ENCODE measurements around the gene HDAC3. TPM values are rescaled to one million over a fixed set of nuclear protein-coding genes. Genes with fewer than 3 reads are reported as not detected.
A peak's percentile ranks its signal among the peaks of the same experiment; 100 is the strongest.

The HDAC3 gene
- total RNA-seq, 1 donor from 2014 or later, result 42.1 TPM

DNA sequence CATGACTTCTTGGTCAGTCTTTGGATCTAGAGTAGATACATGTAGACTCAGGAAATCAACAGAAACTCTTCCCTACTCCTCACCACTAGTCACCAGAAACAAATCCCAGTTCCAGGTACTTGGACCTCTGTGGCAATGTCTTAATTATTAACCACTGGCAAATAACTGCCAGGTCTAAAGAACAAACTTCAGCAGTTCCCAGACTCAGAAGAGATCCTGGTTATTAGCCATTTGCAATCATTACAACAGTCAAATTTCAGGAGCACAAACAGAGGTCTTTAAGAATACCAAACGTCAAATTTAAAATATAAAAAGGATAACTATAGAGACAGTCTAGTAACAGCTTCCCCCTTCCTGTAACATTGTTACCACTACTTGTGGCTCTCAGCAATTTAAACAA is 28.1 kb downstream of the HDAC3 start:
- Histone ChIP-seq H3K4me3 (no peak overlapping the region), H3K27ac (peak overlapping the region; percentile 20), H3K27me3 (no peaks in the 10 kb centered on the region), H3K36me3 (no peaks in the 10 kb centered on the region), H3K9me3 (no peaks in the 10 kb centered on the region), H3K4me1 (peaks cover 70% of the 10 kb centered on the region)
- intact Hi-C loops (cut with DNase I), result no loop called here
- TF ChIP-seq, protein P1, sequence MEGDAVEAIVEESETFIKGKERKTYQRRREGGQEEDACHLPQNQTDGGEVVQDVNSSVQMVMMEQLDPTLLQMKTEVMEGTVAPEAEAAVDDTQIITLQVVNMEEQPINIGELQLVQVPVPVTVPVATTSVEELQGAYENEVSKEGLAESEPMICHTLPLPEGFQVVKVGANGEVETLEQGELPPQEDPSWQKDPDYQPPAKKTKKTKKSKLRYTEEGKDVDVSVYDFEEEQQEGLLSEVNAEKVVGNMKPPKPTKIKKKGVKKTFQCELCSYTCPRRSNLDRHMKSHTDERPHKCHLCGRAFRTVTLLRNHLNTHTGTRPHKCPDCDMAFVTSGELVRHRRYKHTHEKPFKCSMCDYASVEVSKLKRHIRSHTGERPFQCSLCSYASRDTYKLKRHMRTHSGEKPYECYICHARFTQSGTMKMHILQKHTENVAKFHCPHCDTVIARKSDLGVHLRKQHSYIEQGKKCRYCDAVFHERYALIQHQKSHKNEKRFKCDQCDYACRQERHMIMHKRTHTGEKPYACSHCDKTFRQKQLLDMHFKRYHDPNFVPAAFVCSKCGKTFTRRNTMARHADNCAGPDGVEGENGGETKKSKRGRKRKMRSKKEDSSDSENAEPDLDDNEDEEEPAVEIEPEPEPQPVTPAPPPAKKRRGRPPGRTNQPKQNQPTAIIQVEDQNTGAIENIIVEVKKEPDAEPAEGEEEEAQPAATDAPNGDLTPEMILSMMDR (IDR thresholded peaks at IDR 0.05), result no peak
- DNase-seq, result no peak
- peak; percentile 48 for ATAC-seq

DNA sequence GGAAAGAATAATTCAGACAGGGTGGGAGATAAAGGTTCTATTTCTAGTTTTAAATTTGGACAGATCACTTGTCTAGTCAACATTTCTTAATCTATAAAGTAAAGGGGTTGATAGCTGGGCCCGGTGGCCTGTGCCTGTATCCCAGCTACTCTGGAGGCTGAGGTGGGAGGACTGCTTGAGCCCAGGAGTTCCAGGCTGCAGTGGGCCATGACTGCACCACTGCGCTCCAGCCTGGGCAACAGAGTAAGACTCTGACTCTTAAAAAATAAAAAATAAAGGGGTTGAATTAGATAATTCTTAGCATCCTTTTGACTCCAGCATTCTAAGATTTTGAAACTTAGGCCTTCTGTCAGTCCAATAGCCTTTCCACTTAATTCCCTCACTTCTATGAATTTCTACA is 28.6 kb downstream of the HDAC3 start:
- Histone ChIP-seq H3K36me3 (no peaks in the 10 kb centered on the region), H3K4me1 (peaks cover 70% of the 10 kb centered on the region), H3K9me3 (no peaks in the 10 kb centered on the region), H3K27ac (peak overlapping the region; percentile 20), H3K4me3 (no peak overlapping the region), H3K27me3 (no peaks in the 10 kb centered on the region)
- intact Hi-C loops (cut with DNase I), result no loop called here
- DNase-seq (no peak), ATAC-seq (no peak)
- TF ChIP-seq, protein P1 (IDR thresholded peaks at IDR 0.05), result no peak

DNA sequence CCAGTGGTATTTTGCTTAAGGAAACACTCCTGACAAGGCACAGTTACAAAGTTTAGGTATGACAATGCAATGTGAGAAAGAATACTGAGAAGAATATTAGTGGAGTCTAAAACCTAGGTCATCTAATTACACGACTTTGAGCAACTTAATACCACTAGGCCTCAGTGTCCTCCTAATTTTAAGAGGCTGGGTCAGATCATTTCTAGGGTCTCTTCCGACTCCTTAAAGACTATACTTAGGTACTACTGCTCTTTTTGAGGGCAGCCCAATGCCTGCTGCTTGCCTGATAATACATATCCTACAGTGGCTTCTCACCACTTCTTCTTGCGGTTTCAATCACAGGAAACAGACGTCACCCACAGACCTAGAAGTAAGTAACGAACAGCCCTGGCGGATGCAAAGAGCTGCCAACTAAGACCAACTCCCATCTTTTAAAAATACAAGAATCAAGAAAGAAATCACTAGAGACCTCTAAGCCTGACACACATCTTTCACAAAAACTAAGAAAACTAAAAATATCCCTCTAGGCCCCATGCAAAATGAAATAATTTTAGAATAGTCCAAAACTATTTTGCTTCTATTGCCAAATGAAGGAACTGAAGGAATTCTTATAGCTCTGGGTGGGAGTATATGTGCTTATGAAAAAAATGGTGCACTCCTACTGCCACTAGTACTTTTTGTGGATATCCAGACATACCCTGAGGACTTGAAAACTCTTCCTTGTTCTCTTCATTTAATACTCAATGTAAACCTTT is 30.9 kb downstream of the HDAC3 start:
- TF ChIP-seq, protein P1 (IDR thresholded peaks at IDR 0.05), result no peak
- Histone ChIP-seq H3K4me1 (peaks cover 70% of the 10 kb centered on the region), H3K4me3 (no peak overlapping the region), H3K27ac (peak overlapping the region; percentile 80), H3K36me3 (no peaks in the 10 kb centered on the region), H3K27me3 (no peaks in the 10 kb centered on the region), H3K9me3 (no peaks in the 10 kb centered on the region)
- ATAC-seq (peak; percentile 88), DNase-seq (no peak)
- intact Hi-C loops (cut with DNase I), result no loop called here

DNA sequence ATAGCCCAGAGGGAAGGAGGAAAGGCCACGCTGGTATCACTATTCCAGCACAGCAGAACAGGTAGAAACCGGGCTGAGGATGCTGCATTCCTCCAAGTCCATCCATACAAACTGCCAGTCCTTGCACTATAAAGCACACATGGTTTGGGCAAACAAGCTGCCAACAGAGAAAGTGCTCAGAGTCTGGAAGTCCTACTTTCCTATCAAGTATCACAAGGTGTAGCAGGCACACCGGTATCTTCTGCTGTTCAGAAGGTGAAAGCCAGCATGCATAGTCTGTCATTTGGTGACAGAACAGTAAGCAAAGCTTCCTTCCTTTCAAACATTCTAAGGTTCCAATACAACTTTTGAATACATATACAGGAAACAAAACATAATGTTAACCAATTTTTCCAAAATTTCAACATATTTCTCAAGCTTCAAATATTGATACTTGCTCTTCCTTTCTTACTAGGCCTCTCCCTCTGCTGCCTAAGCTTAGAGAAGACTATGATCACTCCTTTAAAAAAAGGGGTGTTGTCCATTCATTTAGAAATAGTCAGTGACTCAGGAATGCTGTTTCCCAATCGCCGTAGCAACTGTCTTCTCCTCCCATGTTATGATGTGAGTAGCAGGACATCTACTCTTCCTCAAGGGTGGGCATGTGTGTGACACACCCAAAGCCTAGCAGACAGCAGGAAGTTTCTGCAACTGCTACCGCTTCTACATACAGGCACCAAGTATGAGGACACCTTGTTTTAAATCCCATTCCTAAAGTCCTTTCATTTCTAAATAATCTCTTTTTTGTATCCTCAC is 32.5 kb downstream of the HDAC3 start:
- ATAC-seq, result peak; percentile 94
- intact Hi-C loops (cut with DNase I), result no loop called here
- TF ChIP-seq, protein P1 (IDR thresholded peaks at IDR 0.05), result no peak
- H3K36me3 ChIP-seq, result no peaks in the 10 kb centered on the region
- H3K27ac ChIP-seq, result peak overlapping the region; percentile 80
- H3K9me3 ChIP-seq, result no peaks in the 10 kb centered on the region
- no peak overlapping the region for H3K4me3 ChIP-seq
- H3K27me3 ChIP-seq, result no peaks in the 10 kb centered on the region
- H3K4me1 ChIP-seq, result peaks cover 78% of the 10 kb centered on the region
- no peak for DNase-seq

DNA sequence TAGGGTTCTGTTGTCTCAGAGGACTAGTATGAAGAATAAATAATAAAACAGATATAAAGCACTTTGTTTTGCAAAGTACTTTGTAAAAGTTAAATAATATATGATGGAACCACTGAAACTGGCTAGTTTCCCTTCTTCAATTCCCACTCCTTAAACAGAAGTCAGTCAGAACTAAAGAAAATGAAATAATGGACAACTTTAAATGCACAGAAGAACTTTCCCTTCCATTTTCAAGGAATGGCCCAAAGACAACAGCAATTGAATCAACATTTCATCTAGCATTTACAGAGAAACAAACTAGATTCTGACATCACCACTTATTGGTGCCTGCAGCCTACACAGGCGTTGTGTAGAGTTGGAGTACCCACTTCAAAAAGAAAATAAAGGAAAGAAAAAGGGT is 34.0 kb downstream of the HDAC3 start:
- Histone ChIP-seq H3K36me3 (no peaks in the 10 kb centered on the region), H3K27ac (peak overlapping the region; percentile 80), H3K9me3 (no peaks in the 10 kb centered on the region), H3K27me3 (no peaks in the 10 kb centered on the region), H3K4me3 (no peak overlapping the region), H3K4me1 (peaks cover 73% of the 10 kb centered on the region)
- TF ChIP-seq, protein P1 (IDR thresholded peaks at IDR 0.05), result no peak
- ATAC-seq, result no peak
- no peak for DNase-seq
- intact Hi-C loops (cut with DNase I), result no loop called here
